NCI-H2196 (cell line): ENCODE results near the gene UBA1.

Experiments
- DNase-seq: peaks from one replicate; lab custom pipeline; 2025; ENCODE audit not compliant: unreplicated experiment; lab: John Stamatoyannopoulos, UW

UBA1 gene

DNA sequence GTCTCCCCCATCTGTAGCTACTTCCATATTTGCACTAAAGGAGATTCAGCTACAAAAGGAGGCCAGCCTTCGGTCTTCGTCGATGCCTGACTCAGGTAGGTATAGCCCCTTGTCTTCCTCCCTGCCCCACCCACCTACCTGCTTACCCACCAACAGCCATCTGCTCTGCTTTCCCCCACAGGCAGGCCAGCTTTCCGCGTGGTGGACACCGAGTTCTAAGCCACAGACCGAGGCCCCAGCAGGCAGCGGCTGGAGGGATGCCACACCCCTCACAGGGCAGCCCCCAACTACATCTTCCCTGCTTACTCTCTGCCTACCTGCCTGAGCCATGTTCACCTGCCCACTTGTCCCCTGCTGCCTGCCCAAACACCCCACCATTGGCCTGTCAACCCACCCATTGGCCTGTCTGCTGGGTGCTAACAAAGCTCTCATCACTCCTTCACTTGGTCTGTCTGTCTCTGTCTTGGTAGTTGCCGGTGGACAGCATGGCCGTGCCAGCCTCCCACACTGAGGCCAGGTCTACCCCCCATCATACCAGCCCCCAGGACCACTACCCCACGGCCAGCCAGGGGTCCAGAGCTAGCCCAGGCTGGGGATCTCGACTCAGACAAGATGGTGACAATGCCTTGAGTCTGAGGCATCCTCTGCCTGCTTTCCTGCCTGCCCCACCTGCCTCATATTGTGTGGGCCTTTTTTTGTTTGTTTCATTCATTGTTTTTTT, 35.1 kb downstream of the UBA1 start:
- no peak for DNase-seq

DNA sequence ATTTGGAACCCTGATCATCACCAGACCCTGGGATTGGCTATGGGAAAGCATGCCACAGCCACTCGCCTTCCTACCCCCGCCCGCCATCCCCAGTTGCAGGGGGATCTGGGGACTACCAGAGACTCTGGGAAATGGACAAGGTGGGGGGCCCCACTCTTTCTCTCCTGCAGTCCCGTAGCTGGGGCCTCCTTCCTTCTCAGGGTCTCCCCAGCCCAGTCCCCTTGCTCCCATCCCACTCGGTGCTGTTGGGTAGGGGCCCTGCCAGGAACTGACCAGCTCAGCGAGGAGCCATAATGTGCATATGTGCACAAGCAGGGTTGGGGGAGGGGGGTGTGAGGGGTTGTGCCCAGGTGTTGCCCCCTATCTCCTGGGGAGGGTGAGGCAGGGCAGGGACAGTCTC, 35.8 kb downstream of the UBA1 start:
- no peak for DNase-seq

DNA sequence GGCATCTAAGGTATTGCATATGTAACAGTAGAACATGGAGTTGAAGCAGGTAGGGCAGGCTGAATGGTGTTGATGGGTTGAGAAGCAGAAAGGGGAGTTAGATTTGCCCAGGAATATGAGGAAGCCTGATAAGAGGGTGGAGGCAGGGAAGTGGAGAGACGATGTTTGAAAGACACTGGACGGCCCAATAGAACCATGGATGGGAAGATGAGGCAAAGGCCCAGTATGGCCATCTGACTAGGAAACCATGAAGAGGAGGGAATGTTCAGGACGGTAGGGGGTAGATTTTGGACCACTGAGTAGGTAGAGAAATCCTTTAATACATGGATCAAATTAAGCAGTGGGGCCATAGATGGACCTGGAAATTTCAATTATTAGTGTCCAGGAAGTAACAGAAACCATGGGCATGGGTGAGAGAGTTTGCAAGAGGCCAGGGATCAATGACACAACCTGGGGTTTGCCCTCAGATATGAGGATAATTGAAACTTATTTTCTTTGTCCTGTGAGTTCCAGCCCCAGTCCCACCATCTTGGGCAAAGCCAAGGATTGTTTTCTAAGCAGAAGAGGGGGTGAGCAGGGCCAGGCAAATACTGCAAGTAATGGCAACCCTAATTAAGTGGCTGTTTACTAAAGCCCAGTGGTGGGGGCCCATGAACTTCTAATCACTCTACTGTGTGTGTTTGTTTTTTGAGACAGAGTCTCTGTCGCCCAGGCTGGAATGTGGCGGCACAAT, 36.7 kb downstream of the UBA1 start:
- no peak for DNase-seq

DNA sequence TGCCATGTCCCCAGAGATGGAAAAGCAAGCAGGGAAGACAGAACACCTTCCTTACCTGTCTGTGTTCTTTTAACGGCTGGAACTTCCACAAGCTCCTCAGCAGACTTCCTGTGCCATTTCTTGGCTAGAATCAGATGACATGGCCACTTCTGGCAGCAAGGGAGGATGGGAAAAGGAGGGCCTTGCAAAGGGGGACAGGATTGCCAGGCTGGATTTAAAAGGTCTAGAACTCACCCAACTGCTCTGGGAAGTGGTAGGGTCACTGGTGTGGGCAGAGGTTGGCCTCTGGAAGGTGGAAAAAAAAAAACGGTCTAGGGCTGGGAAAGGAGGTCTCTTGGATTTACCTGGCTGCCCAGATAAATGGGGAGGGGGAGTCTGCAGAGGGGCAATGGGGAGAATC, 37.5 kb downstream of the UBA1 start:
- DNase-seq, result no peak

DNA sequence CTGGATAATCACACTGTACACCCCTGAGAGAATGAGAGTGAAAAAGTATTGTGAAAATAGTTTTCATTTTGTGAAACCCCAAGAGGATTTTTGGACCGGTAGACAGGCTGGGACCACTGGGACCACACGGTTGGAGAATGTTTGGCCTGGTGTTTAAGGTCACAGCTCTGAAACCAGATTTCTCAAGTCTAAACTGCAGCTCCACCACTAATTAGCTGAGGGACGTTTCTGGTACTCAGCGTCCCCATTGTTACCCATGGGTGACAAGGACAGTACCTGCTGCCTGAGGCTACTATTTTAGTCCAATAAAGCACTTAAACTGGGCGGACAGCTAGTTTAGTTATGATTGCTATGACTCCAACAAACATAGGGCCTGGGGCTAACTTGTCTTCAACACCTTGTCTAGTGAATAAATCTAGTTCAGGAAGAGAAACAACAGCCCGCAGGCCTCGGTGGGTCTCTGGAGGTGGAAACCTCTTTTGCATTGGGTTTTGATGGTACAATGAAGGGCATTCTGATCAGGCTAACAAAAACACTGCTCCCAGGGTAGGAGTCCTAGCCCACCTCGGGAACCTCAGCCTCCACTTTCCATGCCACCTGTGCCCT, 38.7 kb downstream of the UBA1 start:
- no peak for DNase-seq

DNA sequence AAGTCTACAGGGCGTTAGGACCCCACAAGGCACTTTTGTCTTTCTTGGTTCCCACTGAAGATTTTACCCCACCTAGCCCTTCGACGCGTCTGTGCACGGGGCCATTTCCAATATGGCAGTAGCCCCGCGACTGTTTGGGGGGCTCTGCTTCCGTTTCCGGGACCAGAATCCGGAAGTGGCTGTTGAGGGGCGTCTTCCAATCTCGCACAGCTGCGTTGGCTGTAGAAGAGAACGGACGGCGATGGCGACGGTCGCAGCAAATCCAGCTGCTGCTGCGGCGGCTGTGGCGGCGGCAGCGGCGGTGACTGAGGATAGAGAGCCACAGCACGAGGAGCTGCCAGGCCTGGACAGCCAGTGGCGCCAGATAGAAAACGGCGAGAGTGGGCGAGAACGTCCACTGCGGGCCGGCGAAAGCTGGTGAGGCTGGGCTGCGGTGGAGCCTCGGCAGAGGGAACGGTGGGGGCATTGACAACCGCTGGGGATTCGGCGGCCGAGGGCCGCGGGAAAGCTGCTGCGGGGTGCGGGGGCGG, 39.2 kb downstream of the UBA1 start, which contains the start of gene USP11:
USP11 (plus strand) TSS at position 207 of the 530 bp plus-strand sequence; CDS start at position 242, 35 bp downstream.
- DNase-seq, result peak; percentile 41

DNA sequence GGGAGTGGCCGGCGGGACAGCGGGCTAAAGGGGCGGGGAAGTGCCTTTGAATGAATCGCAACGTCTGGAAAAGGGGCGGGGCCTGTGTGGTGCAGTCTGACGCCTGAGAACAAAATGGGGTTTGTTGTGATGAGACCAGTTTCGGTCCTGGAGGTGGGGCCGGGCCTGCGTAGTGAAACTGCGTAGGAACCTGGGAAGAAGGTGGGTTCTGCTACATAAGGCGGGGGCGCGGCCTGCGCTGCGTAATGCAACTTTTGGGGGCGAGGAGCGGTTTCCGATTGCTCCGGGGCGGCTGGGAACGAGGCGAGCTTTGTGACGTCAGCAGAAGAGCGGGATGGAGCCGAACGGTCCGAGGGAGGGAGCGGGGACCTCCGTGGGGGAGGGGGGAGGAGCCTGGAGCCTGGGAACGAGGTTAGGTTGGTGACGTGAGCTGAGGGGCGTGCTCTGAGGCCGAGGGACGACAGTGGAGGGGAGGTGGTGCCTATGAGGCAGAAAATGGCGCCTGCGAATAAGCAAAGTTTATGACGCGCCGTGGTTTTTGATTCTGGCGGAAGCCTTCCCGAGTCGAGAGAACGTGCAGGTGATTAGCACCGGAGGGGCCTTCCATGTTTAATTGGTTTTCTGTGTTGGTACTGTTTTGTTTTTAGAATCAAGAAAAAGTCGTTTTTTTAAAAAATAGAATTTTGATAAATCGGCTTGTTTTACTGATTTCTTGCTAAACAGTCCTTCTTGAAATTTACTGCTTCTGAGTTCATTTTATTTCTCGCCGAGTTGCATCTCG, 39.9 kb downstream of the UBA1 start:
- peak; percentile 90 for DNase-seq

DNA sequence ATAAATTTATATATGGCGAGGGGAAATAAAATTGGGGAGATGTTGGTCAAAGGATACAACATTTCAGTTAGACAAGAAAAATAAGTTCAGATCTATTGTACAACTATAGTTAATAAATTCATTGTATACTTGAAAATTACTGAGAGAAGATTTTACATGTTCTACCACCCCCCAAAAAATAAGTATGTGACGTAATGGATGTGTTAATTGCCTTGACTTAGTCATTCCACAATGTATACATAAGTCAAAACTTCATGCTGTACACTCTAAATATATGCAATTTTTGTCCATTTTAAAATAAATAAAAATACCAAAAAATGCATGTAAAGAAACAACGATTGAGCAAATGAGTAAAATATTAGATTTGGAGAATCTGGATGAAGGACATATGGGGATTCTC, 41.0 kb downstream of the UBA1 start:
- DNase-seq, result no peak

DNA sequence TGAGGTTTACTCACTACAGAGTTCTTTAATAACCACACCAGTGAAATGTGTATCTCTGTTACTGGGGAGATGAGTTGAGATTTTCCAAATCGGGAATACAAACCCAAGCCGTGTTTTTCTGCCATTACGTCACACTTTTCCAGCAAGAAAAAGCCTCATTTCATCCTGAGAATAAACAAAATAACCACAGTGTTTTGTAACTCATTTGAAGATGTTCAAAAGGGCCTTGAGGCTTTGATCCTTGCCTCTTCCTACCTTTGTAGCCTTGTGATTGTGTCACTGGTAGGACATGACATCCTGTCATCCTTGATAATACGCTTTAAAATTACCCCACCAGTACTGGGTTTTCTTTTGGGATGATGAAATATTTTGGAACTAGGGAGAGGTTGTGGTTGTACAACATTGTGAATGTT, 42.1 kb downstream of the UBA1 start:
- DNase-seq, result no peak

DNA sequence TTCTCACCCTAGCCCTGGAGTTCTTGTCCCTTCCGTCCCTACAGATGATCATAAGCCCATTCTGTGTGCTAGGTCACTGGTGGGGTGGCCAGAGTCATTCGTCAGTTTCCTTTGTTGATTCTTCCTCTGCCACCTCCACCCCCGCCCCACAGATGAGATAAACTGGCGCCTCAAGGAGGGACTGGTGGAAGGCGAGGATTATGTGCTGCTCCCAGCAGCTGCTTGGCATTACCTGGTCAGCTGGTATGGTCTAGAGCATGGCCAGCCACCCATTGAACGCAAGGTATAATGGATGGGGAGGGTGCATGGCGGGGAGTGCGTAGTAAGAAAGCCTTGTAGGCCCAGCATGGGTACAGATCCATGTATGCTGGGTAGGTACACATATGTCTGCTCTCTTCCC, 45.6 kb downstream of the UBA1 start:
- no peak for DNase-seq

DNA sequence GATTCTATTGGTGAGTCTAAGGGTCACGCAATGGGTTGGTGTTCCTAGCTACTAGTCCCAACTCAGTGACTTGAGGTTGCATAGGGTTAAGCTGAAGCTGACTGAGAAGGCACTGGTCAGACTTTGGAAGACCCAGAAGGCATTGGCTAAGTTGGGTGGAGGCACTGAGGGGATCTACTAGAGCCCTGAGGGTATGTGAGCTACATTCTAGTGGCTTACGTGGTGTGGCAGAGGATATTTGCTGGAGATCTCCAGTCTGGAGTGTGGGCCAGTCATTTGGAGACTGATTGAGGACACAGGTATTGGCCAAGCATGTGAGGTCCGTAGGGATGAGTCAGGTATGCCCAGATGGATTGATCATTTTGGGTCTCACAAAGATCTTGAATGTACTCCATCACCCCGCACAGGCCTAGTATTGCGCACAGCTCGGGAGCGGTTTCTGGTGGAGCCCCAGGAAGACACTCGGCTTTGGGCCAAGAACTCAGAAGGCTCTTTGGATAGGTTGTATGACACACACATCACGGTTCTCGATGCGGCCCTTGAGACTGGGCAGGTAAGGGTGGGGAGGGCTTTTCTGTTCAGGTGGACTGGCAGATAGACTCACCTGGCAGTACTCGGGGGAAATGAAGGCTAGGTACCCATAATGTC, 46.4 kb downstream of the UBA1 start:
- DNase-seq, result no peak

DNA sequence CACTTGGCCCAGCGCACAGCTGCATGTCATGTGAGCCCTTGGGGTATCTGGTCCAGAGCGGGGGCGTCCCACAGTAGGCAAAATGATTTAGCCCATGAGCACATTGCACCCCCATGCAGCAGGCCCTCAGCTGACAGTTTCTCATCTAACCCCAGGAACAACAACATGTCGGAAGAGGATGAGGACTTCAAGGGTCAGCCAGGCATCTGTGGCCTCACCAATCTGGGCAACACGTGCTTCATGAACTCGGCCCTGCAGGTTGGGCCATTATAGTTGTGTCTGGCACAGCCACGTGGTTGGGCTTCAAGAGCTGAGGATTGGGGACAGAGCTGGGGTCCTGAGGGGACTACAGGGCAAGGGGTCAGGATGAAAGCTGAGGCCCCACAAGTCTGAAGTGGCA, 47.0 kb downstream of the UBA1 start:
- DNase-seq, result no peak

DNA sequence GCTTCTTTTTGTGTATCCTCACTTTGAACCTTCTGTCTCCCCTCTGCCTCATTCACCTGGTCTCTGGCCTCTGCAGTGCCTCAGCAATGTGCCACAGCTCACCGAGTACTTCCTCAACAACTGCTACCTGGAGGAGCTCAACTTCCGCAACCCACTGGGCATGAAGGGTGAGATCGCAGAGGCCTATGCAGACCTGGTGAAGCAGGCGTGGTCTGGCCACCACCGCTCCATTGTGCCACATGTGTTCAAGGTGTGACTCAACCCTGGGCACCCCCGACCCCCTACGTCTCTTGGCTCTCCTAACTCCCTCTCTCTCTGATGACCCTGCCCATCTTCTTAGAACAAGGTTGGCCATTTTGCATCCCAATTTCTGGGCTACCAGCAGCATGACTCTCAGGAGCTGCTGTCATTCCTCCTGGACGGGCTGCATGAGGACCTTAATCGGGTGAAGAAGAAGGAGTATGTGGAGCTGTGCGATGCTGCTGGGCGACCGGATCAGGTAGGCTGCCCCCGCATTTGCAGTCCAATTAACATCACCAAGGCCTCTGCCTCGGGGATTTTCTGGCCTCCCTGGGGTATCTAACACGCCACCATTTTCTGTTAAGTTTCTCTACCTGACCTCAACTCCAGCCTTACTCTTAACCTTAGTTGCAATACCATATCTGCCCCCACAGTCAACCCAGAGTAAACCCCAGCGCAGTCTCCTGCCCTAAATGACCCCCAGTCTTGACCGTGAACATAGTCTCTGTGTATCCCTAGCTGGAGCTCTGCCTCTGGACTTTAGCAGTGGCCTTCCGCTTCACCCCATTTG, 47.8 kb downstream of the UBA1 start:
- no peak for DNase-seq

DNA sequence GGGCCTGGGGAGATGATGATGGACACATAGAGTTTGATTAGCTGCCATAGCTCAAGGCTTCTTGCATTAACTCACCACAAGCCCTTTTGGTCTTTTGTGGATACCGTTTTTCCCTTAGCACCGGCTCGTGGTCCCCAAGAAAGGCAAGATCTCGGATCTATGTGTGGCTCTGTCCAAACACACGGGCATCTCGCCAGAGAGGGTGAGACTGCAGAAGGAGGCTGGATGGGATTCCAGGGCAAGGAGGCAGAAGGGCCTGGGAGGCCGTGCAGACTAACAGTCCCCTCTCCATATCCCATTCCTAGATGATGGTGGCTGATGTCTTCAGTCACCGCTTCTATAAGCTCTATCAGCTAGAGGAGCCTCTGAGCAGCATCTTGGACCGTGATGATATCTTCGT, 48.7 kb downstream of the UBA1 start:
- no peak for DNase-seq

DNA sequence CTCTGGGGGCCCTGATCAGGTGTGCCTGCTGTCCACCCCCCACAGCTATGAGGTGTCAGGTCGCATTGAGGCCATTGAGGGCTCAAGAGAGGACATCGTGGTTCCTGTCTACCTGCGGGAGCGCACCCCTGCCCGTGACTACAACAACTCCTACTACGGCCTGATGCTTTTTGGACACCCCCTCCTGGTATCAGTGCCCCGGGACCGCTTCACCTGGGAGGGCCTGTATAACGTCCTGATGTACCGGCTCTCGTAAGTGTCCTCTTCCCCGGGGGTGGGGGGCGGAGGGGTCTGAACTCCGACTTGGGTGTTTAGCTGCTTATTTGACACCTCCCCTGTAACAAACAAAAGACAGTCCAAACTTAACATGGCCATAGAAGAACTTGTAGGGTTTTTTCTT, 49.7 kb downstream of the UBA1 start:
- DNase-seq, result no peak

DNA sequence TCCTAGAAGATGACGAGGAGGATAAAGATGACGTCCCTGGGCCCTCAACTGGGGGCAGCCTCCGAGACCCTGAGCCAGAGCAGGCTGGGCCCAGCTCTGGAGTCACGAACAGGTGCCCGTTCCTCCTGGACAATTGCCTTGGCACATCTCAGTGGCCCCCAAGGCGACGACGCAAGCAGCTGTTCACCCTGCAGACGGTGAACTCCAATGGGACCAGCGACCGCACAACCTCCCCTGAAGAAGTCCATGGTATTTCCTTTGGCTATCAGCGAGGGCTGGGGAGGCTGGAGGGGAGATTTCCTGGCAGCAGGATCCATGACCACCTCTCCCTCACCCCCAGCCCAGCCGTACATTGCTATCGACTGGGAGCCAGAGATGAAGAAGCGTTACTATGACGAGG, 51.0 kb downstream of the UBA1 start:
- DNase-seq, result no peak

DNA sequence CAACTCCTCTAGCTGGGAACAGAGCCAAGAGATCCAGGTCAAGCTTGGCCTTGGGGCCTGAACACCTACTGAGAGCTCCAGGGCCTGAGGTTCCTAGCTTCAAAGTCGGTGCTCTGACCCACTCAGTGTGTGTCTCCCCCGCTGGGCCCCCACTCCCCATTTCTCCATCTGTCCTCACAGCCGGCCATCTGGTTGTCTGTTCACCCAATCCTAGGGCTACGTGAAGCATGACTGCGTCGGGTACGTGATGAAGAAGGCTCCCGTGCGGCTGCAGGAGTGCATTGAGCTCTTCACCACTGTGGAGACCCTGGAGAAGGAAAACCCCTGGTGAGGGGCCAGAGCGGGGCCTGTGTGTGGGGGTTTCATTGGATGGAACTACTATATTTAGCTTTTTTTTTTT, 51.5 kb downstream of the UBA1 start:
- no peak for DNase-seq

DNA sequence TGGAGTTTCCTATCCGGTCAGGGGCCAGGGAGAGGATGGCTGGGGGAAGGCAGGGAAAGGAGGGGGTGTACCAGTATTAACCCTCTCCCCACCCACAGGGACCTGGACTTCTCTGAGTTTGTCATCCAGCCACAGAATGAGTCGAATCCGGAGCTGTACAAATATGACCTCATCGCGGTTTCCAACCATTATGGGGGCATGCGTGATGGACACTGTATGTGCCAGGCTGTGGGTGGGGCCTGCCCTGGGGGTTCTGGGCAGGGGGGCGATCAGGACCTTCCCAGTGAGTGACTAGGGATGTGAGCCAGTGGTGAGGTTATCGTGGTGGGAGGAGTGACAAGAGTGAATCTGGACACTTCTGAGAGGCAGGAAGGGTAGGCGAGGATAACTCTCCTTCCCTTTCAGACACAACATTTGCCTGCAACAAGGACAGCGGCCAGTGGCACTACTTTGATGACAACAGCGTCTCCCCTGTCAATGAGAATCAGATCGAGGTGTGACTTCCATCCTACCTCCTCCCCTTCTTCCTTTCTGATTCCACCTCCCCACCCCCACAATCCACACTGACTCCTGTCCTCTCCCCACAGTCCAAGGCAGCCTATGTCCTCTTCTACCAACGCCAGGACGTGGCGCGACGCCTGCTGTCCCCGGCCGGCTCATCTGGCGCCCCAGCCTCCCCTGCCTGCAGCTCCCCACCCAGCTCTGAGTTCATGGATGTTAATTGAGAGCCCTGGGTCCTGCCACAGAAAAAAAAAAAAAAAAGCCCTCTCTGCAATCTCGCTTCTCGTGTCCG, 53.8 kb downstream of the UBA1 start:
- no peak for DNase-seq

DNA sequence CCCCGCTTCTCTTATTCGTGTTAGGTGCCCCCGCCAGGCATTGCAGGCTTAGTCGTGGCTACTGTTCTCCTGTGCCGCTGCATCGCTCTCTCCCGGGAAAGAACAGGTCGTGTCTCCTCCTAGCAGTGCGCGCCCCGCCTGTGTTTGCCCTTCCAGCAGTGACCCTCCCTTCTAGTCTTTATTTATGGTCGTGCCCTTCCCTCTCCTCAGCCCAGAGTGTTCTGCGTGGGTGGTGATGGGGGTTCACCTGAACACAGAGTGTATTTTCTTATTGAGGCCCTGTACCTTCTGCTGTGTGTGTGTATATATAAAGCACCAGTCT, 54.3 kb downstream of the UBA1 start:
- no peak for DNase-seq
